IMR-90 (cell line): ENCODE data around the gene PTPRN2. TPM values are rescaled to one million over a fixed set of nuclear protein-coding genes. Genes with fewer than 3 reads are reported as not detected.

Experiments used
- ATAC-seq: fragments of 200-7000 bp; cut with Tn5 transposase; 2 replicates; pipeline ENCODE4 v1.9.1; 2020; ENCODE audit warnings: low read depth, mild to moderate bottlenecking, moderate library complexity
- BruUV-seq: library from RNA; stranded (reverse); fragments of 400-500 nt; replicated peaks from 2 replicates; lab custom pipeline; 2021; lab: Mats Ljungman, UMichigan
- CTCF ChIA-PET: fragments of 300-600 bp; formaldehyde crosslinking; extraction: SDS; loops from one replicate; lab custom pipeline; 2021; ENCODE audit warnings: antibody characterized with exemption; lab: Yijun Ruan, JAX
- POLR2A ChIA-PET: fragments of 300-600 bp; sonication (Branson Sonifier 250); formaldehyde crosslinking; loops from one replicate; lab custom pipeline; 2022; ENCODE audit warnings: antibody characterized with exemption; ENCODE audit not compliant: unreplicated experiment; lab: Charles Lee
- DNase-seq: peaks from one replicate; pipeline ENCODE4 v3.0.0; 2013
- H2AFZ ChIP-seq: replicated peaks from 2 replicates; pipeline ENCODE3; 2013; ENCODE audit warnings: low read length, mild to moderate bottlenecking; ENCODE audit not compliant: poor library complexity
- H2AK5ac ChIP-seq: 2 replicates; pipeline ENCODE4 v1.6.1; 2013; ENCODE audit warnings: low read depth, low read length, inconsistent platforms
- H2AK9ac ChIP-seq: replicated peaks from 2 replicates; pipeline ENCODE3; 2013; ENCODE audit warnings: mild to moderate bottlenecking, low read depth, low read length, moderate library complexity; ENCODE audit not compliant: poor library complexity
- H2BK120ac ChIP-seq: 2 replicates; pipeline ENCODE4 v1.6.1; 2013; ENCODE audit warnings: low read depth, low read length, inconsistent platforms
- H2BK15ac ChIP-seq: 3 replicates; pipeline ENCODE4 v1.6.1; 2013; ENCODE audit warnings: low read depth, low read length, inconsistent platforms
- H2BK20ac ChIP-seq: 2 replicates; pipeline ENCODE4 v1.6.1; 2013; ENCODE audit warnings: low read depth, mild to moderate bottlenecking, inconsistent platforms, low read length, moderate library complexity
- H2BK5ac ChIP-seq: 2 replicates; pipeline ENCODE4 v1.6.1; 2013; ENCODE audit warnings: mild to moderate bottlenecking, low read depth, low read length, inconsistent platforms; ENCODE audit not compliant: poor library complexity, severe bottlenecking
- H3K14ac ChIP-seq: replicated peaks from 2 replicates; pipeline ENCODE4 v1.6.1; 2013; ENCODE audit warnings: low read depth, low read length, inconsistent platforms
- H3K18ac ChIP-seq: 2 replicates; pipeline ENCODE4 v1.6.1; 2013; ENCODE audit warnings: low read depth, low read length, control low read depth
- H3K23ac ChIP-seq: 2 replicates; pipeline ENCODE4 v1.6.1; 2013; ENCODE audit warnings: low read depth, low read length, inconsistent platforms
- H3K27ac ChIP-seq: 2 replicates; pipeline ENCODE4 v1.5.1; 2013; ENCODE audit warnings: mild to moderate bottlenecking, control low read depth, low read length; ENCODE audit not compliant: insufficient read depth
- H3K27me3 ChIP-seq: 2 replicates; pipeline ENCODE4 v1.6.1; 2013; ENCODE audit warnings: low read length; ENCODE audit not compliant: control insufficient read depth, insufficient read depth
- H3K36me3 ChIP-seq: 2 replicates; pipeline ENCODE4 v1.6.1; 2013; ENCODE audit warnings: low read length, mixed read lengths; ENCODE audit not compliant: control insufficient read depth, insufficient read depth
- H3K4ac ChIP-seq: 2 replicates; pipeline ENCODE4 v1.6.1; 2013; ENCODE audit warnings: low read depth, low read length, inconsistent platforms
- H3K4me1 ChIP-seq: 2 replicates; pipeline ENCODE4 v1.6.1; 2013; ENCODE audit warnings: low read length, mixed read lengths; ENCODE audit not compliant: control insufficient read depth, insufficient read depth
- H3K4me2 ChIP-seq: 2 replicates; pipeline ENCODE4 v1.6.1; 2013; ENCODE audit warnings: low read depth, mild to moderate bottlenecking, control low read depth, low read length, moderate library complexity
- H3K4me3 ChIP-seq: 2 replicates; pipeline ENCODE4 v1.5.1; 2013; ENCODE audit warnings: low read depth, mild to moderate bottlenecking, control low read depth, low read length, moderate library complexity; ENCODE audit not compliant: insufficient read depth
- H3K56ac ChIP-seq: 2 replicates; pipeline ENCODE4 v1.6.1; 2013; ENCODE audit warnings: low read length, inconsistent platforms; ENCODE audit not compliant: insufficient read depth; ENCODE audit errors: extremely low read depth
- H3K79me1 ChIP-seq, 2 experiments: 2 replicates each; pipeline ENCODE4 v1.6.1; 2013; ENCODE audit warnings: low read length in 2 of 2, inconsistent platforms in 1 of 2, low read depth in 1 of 2
- H3K9ac ChIP-seq: 2 replicates; pipeline ENCODE4 v1.6.1; 2013; ENCODE audit warnings: low read depth, low read length, control low read depth
- H3K9me1 ChIP-seq: 2 replicates; pipeline ENCODE4 v1.6.1; 2013; ENCODE audit warnings: low read length, inconsistent platforms; ENCODE audit not compliant: insufficient read depth
- H3K9me3 ChIP-seq: 2 replicates; pipeline ENCODE4 v1.6.1; 2013; ENCODE audit warnings: low read length; ENCODE audit not compliant: control insufficient read depth, insufficient read depth
- H4K20me1 ChIP-seq: 2 replicates; pipeline ENCODE4 v1.6.1; 2013; ENCODE audit warnings: low read length, inconsistent platforms; ENCODE audit not compliant: insufficient read depth
- H4K5ac ChIP-seq: 2 replicates; pipeline ENCODE4 v1.6.1; 2013; ENCODE audit warnings: mild to moderate bottlenecking, low read depth, low read length, control low read depth
- H4K8ac ChIP-seq, 2 experiments: 2 replicates each; pipeline ENCODE4 v1.6.1; 2013; ENCODE audit warnings: low read depth in 2 of 2, low read length in 2 of 2, control low read depth in 1 of 2, inconsistent platforms in 1 of 2
- H4K91ac ChIP-seq: 2 replicates; pipeline ENCODE4 v1.6.1; 2013; ENCODE audit warnings: low read depth, low read length, inconsistent platforms; ENCODE audit not compliant: insufficient read depth
- BHLHE40 ChIP-seq: fragments of 150-350 bp; IDR thresholded peaks from 2 replicates; pipeline ENCODE4 v1.6.1; 2016; ENCODE audit warnings: mild to moderate bottlenecking, low read depth, low read length
- CHD1 ChIP-seq: IDR thresholded peaks from 2 replicates; pipeline ENCODE4 v1.6.1; 2012; ENCODE audit warnings: low read depth, low read length, improper control_type of control experiment
- ELK1 ChIP-seq: fragments of 150-350 bp; IDR thresholded peaks from 2 replicates; pipeline ENCODE4 v1.6.1; 2016; ENCODE audit warnings: low read depth, mild to moderate bottlenecking, low read length, moderate library complexity, borderline replicate concordance
- MAFK ChIP-seq: IDR thresholded peaks from 2 replicates; pipeline ENCODE4 v1.6.1; 2012; ENCODE audit warnings: low read depth, low read length, improper control_type of control experiment
- MAZ ChIP-seq: IDR thresholded peaks from 2 replicates; pipeline ENCODE4 v1.6.1; 2012; ENCODE audit warnings: low read depth, mild to moderate bottlenecking, low read length, improper control_type of control experiment, moderate library complexity, borderline replicate concordance
- MXI1 ChIP-seq: IDR thresholded peaks from 2 replicates; pipeline ENCODE4 v1.6.1; 2012; ENCODE audit warnings: low read depth, mild to moderate bottlenecking, low read length, moderate library complexity, borderline replicate concordance
- NFE2L2 ChIP-seq: fragments of 150-350 bp; IDR thresholded peaks from 2 replicates; pipeline ENCODE4 v1.6.1; 2016; ENCODE audit warnings: low read depth, mild to moderate bottlenecking, low read length
- POLR2A ChIP-seq: IDR thresholded peaks from 2 replicates; pipeline ENCODE4 v1.6.1; 2012; ENCODE audit warnings: mild to moderate bottlenecking, low read depth, low read length
- RAD21 ChIP-seq: IDR thresholded peaks from 2 replicates; pipeline ENCODE4 v1.6.1; 2012; ENCODE audit warnings: low read length, improper control_type of control experiment
- RCOR1 ChIP-seq: IDR thresholded peaks from 2 replicates; pipeline ENCODE4 v1.6.1; 2012; ENCODE audit warnings: mild to moderate bottlenecking, low read length, improper control_type of control experiment; ENCODE audit not compliant: insufficient replicate concordance
- RFX5 ChIP-seq: IDR thresholded peaks from 2 replicates; pipeline ENCODE4 v1.8.0; 2012; ENCODE audit warnings: low read depth, mild to moderate bottlenecking, low read length, moderate library complexity
- USF2 ChIP-seq: fragments of 150-350 bp; IDR thresholded peaks from 2 replicates; pipeline ENCODE4 v1.6.1; 2017; ENCODE audit warnings: mild to moderate bottlenecking, antibody characterized with exemption, low read length, low read depth
- WGBS, 2 experiments: methylation state at CpG; one replicate each; pipeline versions ENCODE4 v1.1.5 to v1.1.7; 2013; ENCODE audit warnings: missing lambda C conversion rate in 2 of 2; ENCODE audit not compliant: insufficient read length in 1 of 2; ENCODE audit errors: extremely low coverage in 2 of 2; 5-methylcytosine and 5-hydroxymethylcytosine counted together
- dilution Hi-C: fragments of 300-500 bp; cut with HindIII; formaldehyde crosslinking; loops from one replicate; pipeline ENCODE4 v1.14.3; 2018; ENCODE audit warnings: low sequenced_read_pairs; ENCODE audit not compliant: unreplicated experiment
- in situ Hi-C: fragments of 300-500 bp; cut with MboI; formaldehyde crosslinking; loops from 3 replicates; pipeline ENCODE4 v1.14.3; 2019; ENCODE audit warnings: low sequenced_read_pairs, inconsistent platforms, mixed read lengths
- intact Hi-C: fragments of 100-400 bp; cut with micrococcal nuclease; formaldehyde crosslinking; loops from 2 replicates; pipeline ENCODE4 v1.10.0; 2022
- polyA plus RNA-seq, 3 experiments: library from polyadenylated mRNA; depleted of rRNA; stranded (reverse); fragments of >200 nt; gene quantifications; 2 replicates each; pipeline ENCODE4 v1.2.3, GENCODE V29; 2012; ENCODE audit warnings: low replicate concordance in 1 of 3
- total RNA-seq: library from RNA; depleted of rRNA; stranded (reverse); fragments of >200 nt; gene quantifications from 2 replicates; pipeline ENCODE4 v1.2.3, GENCODE V29; 2012

The PTPRN2 gene
- total and polyA plus RNA-seq, 2 of the 4 experiments (the other 2 are of a cell fraction), result 0.03 TPM; not detected in 1

GRCh38 chr7:157744786-157745601 lies 842.6 kb downstream of the PTPRN2 start:
- no peak overlapping the region for H3K56ac ChIP-seq
- H3K27ac ChIP-seq, result no peak overlapping the region
- ChIA-PET POLR2A (no interaction called here), CTCF (no interaction called here)
- ATAC-seq (no peak), DNase-seq (no peak)
- no peak overlapping the region for H2BK5ac ChIP-seq
- H3K4ac ChIP-seq, result no peak overlapping the region
- H3K4me2 ChIP-seq, result no peak overlapping the region
- BruUV-seq, result no TSS peak
- WGBS, 2 experiments, result no CpG with 5 or more reads among the region's 24 CpGs
- no peak overlapping the region for H3K14ac ChIP-seq
- H3K27me3 ChIP-seq, result no peaks in the 10 kb centered on the region
- no peak overlapping the region for H4K5ac ChIP-seq
- H4K20me1 ChIP-seq, result no peaks in the 10 kb centered on the region
- H2BK120ac ChIP-seq, result no peak overlapping the region
- TF ChIP-seq POLR2A, result no peak
- no peak for TF ChIP-seq RCOR1
- no peak for TF ChIP-seq ELK1
- no peak for TF ChIP-seq BHLHE40
- TF ChIP-seq NFE2L2, result no peak
- TF ChIP-seq MAFK, result no peak
- TF ChIP-seq RFX5, result no peak
- no peak for TF ChIP-seq MXI1
- no peak for TF ChIP-seq USF2
- TF ChIP-seq MAZ, result no peak
- no peak for TF ChIP-seq RAD21
- no peak for TF ChIP-seq CHD1
- peaks cover 59% of the 10 kb centered on the region for H3K9me3 ChIP-seq
- H3K9ac ChIP-seq, result no peak overlapping the region
- no peak overlapping the region for H3K18ac ChIP-seq
- H3K4me1 ChIP-seq, result no peaks in the 10 kb centered on the region
- H3K23ac ChIP-seq, result no peak overlapping the region
- dilution Hi-C loops (no loop called here), intact Hi-C loops (no loop called here), in situ Hi-C loops (no loop called here)
- H3K36me3 ChIP-seq, result no peaks in the 10 kb centered on the region
- H2BK20ac ChIP-seq, result no peak overlapping the region
- no peak overlapping the region for H4K8ac ChIP-seq
- H3K4me3 ChIP-seq, result no peak overlapping the region
- no peaks in the 10 kb centered on the region for H3K79me1 ChIP-seq
- no peaks in the 10 kb centered on the region for H3K9me1 ChIP-seq
- H2AFZ ChIP-seq, result no peak overlapping the region
- H2AK9ac ChIP-seq, result no peak overlapping the region
- no peak overlapping the region for H2AK5ac ChIP-seq
- no peak overlapping the region for H2BK15ac ChIP-seq
- no peak overlapping the region for H4K91ac ChIP-seq
